SK-N-SH (cell line): ENCODE measurements around the gene KLK14. TPM values are rescaled to one million over a fixed set of nuclear protein-coding genes. Genes with fewer than 3 reads are reported as not detected.

Experiments used
- CTCF ChIA-PET: fragments of 300-600, 350-600 bp; formaldehyde crosslinking; extraction: SDS; loops from one replicate; lab custom pipeline; 2021; lab: Yijun Ruan, JAX
- POLR2A ChIA-PET: fragments of 350-600 bp; sonication (Branson Sonifier 250); formaldehyde crosslinking; extraction: SDS; loops from one replicate; lab custom pipeline; 2020; ENCODE audit warnings: antibody characterized with exemption, inconsistent platforms; lab: Yijun Ruan, JAX
- DNase-seq: peaks from one replicate; pipeline ENCODE4 v3.0.0; 2012
- H2AFZ ChIP-seq: fragments of 200-600 bp; sonication (generic); 2 replicates; pipeline ENCODE4 v1.8.1; 2016; ENCODE audit warnings: antibody characterized with exemption, mild to moderate bottlenecking, low read depth
- H3F3A ChIP-seq: fragments of 200-600 bp; sonication (generic); replicated peaks from 2 replicates; pipeline ENCODE3; 2016; ENCODE audit warnings: antibody characterized with exemption, mild to moderate bottlenecking; ENCODE audit not compliant: insufficient read depth
- H3K27ac ChIP-seq, 2 experiments: fragments of 200-500 bp in 1 of 2; fragments of 200-600 bp in 1 of 2; sonication (Bioruptor generic) in 1 of 2; sonication (generic), shearing (Covaris generic) in 1 of 2; 2 replicates each; pipeline versions ENCODE4 v1.5.1 to v1.6.1; 2014 to 2016; ENCODE audit warnings: low read depth in 2 of 2, inconsistent platforms in 1 of 2, low read length in 1 of 2, mild to moderate bottlenecking in 1 of 2, mixed read lengths in 1 of 2
- H3K27me3 ChIP-seq: fragments of 200-600 bp; sonication (generic), shearing (Covaris generic); 2 replicates; pipeline ENCODE4 v1.6.1; 2016; ENCODE audit warnings: mixed run types; ENCODE audit not compliant: insufficient read depth
- H3K36me3 ChIP-seq, 2 experiments: fragments of 200-500 bp in 1 of 2; fragments of 200-600 bp in 1 of 2; sonication (Bioruptor generic) in 1 of 2; sonication (generic) in 1 of 2; replicated peaks in 1 of 2; 2 replicates each; pipeline versions ENCODE3 to v1.5.1; 2014 to 2016; ENCODE audit warnings: low read length in 1 of 2, mild to moderate bottlenecking in 1 of 2; ENCODE audit not compliant: insufficient read depth in 2 of 2, control insufficient read depth in 1 of 2
- H3K4me1 ChIP-seq, 2 experiments: fragments of 200-500 bp in 1 of 2; fragments of 200-600 bp in 1 of 2; sonication (Bioruptor generic) in 1 of 2; sonication (generic), shearing (Covaris generic) in 1 of 2; 2 replicates each; pipeline versions ENCODE4 v1.5.1 to v1.6.1; 2014 to 2016; ENCODE audit warnings: low read depth in 1 of 2, low read length in 1 of 2, mixed run types in 1 of 2; ENCODE audit not compliant: insufficient read depth in 2 of 2, control insufficient read depth in 1 of 2
- H3K4me2 ChIP-seq: fragments of 200-600 bp; sonication (generic), shearing (Covaris generic); 2 replicates; pipeline ENCODE4 v1.6.1; 2017; ENCODE audit warnings: mixed run types
- H3K4me3 ChIP-seq, 2 experiments: fragments of 200-500 bp in 1 of 2; fragments of 200-600 bp in 1 of 2; sonication (Bioruptor generic) in 1 of 2; sonication (generic), shearing (Covaris generic) in 1 of 2; 2 replicates each; pipeline versions ENCODE4 v1.5.1 to v1.8.1; 2014 to 2016; ENCODE audit warnings: low read depth in 2 of 2, inconsistent platforms in 1 of 2, low read length in 1 of 2, mild to moderate bottlenecking in 1 of 2, mixed read lengths in 1 of 2, moderate library complexity in 1 of 2
- H3K79me2 ChIP-seq: fragments of 200-600 bp; sonication (generic); 2 replicates; pipeline ENCODE4 v1.8.1; 2017; ENCODE audit warnings: mild to moderate bottlenecking; ENCODE audit not compliant: insufficient read depth
- H3K9ac ChIP-seq: fragments of 200-600 bp; sonication (generic); 2 replicates; pipeline ENCODE4 v1.6.1; 2017; ENCODE audit warnings: mixed run types
- H3K9me2 ChIP-seq: fragments of 200-600 bp; sonication (generic); 2 replicates; pipeline ENCODE4 v1.6.1; 2017; ENCODE audit warnings: mixed run types
- H3K9me3 ChIP-seq: fragments of 200-600 bp; sonication (generic); 2 replicates; pipeline ENCODE4 v1.6.1; 2017; ENCODE audit warnings: mixed run types, mild to moderate bottlenecking, moderate library complexity
- H4K20me1 ChIP-seq: fragments of 200-600 bp; sonication (generic); 2 replicates; pipeline ENCODE4 v1.6.1; 2017; ENCODE audit warnings: mild to moderate bottlenecking, mixed run types; ENCODE audit not compliant: insufficient read depth
- CHD2 ChIP-seq: fragments of 150-350 bp; IDR thresholded peaks from 2 replicates; pipeline ENCODE4 v1.6.1; 2018; ENCODE audit warnings: low read length; ENCODE audit not compliant: partially characterized antibody
- EZH2phosphoT487 ChIP-seq: fragments of 200-600 bp; sonication (generic); IDR thresholded peaks from 2 replicates; pipeline ENCODE4 v1.6.1; 2017; ENCODE audit warnings: low read depth, mixed run types, mild to moderate bottlenecking, antibody characterized with exemption, moderate library complexity, borderline replicate concordance
- FOSL2 ChIP-seq: IDR thresholded peaks from 2 replicates; pipeline ENCODE4 v1.4.0; 2012; ENCODE audit warnings: low read depth, mild to moderate bottlenecking, moderate library complexity, borderline replicate concordance
- FOXJ3 ChIP-seq: sonication (generic); formaldehyde crosslinking; IDR thresholded peaks from 2 replicates; pipeline ENCODE4 v1.5.1; 2020; ENCODE audit warnings: mild to moderate bottlenecking, missing genetic modification reagents
- FOXM1 ChIP-seq: IDR thresholded peaks from 2 replicates; pipeline ENCODE4 v1.4.0; 2012; ENCODE audit warnings: low read depth, mild to moderate bottlenecking
- JUND ChIP-seq: IDR thresholded peaks from 2 replicates; pipeline ENCODE4 v1.4.0; 2012
- MEF2A ChIP-seq: IDR thresholded peaks from 2 replicates; pipeline ENCODE4 v1.4.0; 2012; ENCODE audit warnings: low read depth, borderline replicate concordance
- NFIC ChIP-seq: IDR thresholded peaks from 2 replicates; pipeline ENCODE4 v1.4.0; 2012; ENCODE audit warnings: borderline replicate concordance
- NRF1 ChIP-seq: IDR thresholded peaks from 2 replicates; pipeline ENCODE4 v1.6.1; 2012; ENCODE audit warnings: low read depth, mild to moderate bottlenecking, low read length
- RAD21 ChIP-seq: IDR thresholded peaks from 2 replicates; pipeline ENCODE4 v1.6.1; 2012; ENCODE audit warnings: mild to moderate bottlenecking, low read length
- SIN3A ChIP-seq: IDR thresholded peaks from 2 replicates; pipeline ENCODE4 v1.6.1; 2012; ENCODE audit warnings: low read depth, mild to moderate bottlenecking, low read length, moderate library complexity, borderline replicate concordance
- YY1 ChIP-seq: IDR thresholded peaks from 2 replicates; pipeline ENCODE4 v1.4.0; 2012; ENCODE audit warnings: low read depth, mild to moderate bottlenecking
- WGBS: methylation state at CpG from one replicate; pipeline ENCODE4 v1.1.6; 2017; ENCODE audit warnings: low lambda C conversion rate; 5-methylcytosine and 5-hydroxymethylcytosine counted together
- polyA plus RNA-seq, 3 experiments: library from polyadenylated mRNA; depleted of rRNA; stranded (reverse); fragments of >200 nt; gene quantifications; 2 replicates each; pipeline ENCODE4 v1.2.3, GENCODE V29; 2012
- TF ChIP-seq, protein P1 (sequence below): fragments of 150-350 bp; IDR thresholded peaks from 2 replicates; pipeline ENCODE4 v1.6.1; 2017; ENCODE audit warnings: antibody characterized with exemption, low read length, low read depth, borderline replicate concordance
- TF ChIP-seq, protein P2 (sequence below): fragments of 200-600 bp; sonication (generic); IDR thresholded peaks from 2 replicates; pipeline ENCODE4 v1.6.1; 2017; ENCODE audit warnings: antibody characterized with exemption, mild to moderate bottlenecking, moderate library complexity
- TF ChIP-seq, protein P3 (sequence below): IDR thresholded peaks from 2 replicates; pipeline ENCODE4; 2012
- TF ChIP-seq, protein P4 (sequence below): IDR thresholded peaks from 2 replicates; pipeline ENCODE4 v1.4.0; 2012; ENCODE audit warnings: low read depth

The KLK14 gene
- polyA plus RNA-seq, 1 of the 3 experiments (the other 2 are of a cell fraction), result 0.26 TPM

DNA sequence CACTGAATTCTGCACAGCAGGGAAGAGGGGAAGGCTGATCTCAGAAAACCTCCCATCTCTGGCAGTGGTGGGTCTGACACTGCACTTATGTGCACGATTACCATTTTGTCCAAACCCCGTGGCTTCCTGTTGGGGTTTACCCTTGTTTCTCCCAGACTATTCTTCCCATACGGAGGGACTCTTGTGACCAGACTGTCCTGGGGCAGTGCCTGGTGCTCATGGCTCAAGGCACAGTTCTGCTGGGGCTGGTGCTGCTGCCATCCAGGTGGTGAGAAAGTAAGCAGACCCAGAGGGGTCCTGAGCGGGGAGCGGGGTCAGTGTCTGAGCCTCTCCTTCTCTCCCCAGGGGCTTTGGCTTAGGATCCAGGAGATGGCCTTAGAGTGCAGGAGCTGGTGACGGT lies 36.9 kb upstream of the KLK14 start:
- H3K36me3 ChIP-seq, result no peaks in the 10 kb centered on the region
- H2AFZ ChIP-seq, result no peak overlapping the region
- H3K79me2 ChIP-seq, result no peaks in the 10 kb centered on the region
- POLR2A ChIA-PET, result no interaction called here
- CTCF ChIA-PET, result interaction anchor here (1.3 kb wide), 1 partner anchor 10 kb away, joined by 6 read pairs; no protein-coding TSS in a partner anchor
- H3K4me2 ChIP-seq, result no peak overlapping the region
- H4K20me1 ChIP-seq, result no peaks in the 10 kb centered on the region
- DNase-seq, result no peak
- H3K4me1 ChIP-seq, result no peaks in the 10 kb centered on the region
- TF ChIP-seq, protein P1, sequence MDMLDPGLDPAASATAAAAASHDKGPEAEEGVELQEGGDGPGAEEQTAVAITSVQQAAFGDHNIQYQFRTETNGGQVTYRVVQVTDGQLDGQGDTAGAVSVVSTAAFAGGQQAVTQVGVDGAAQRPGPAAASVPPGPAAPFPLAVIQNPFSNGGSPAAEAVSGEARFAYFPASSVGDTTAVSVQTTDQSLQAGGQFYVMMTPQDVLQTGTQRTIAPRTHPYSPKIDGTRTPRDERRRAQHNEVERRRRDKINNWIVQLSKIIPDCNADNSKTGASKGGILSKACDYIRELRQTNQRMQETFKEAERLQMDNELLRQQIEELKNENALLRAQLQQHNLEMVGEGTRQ, result no peak
- TF ChIP-seq FOSL2, result no peak
- TF ChIP-seq JUND, result no peak
- no peak for TF ChIP-seq EZH2phosphoT487
- TF ChIP-seq RAD21, result no peak
- no peak for TF ChIP-seq FOXM1
- TF ChIP-seq, protein P2, sequence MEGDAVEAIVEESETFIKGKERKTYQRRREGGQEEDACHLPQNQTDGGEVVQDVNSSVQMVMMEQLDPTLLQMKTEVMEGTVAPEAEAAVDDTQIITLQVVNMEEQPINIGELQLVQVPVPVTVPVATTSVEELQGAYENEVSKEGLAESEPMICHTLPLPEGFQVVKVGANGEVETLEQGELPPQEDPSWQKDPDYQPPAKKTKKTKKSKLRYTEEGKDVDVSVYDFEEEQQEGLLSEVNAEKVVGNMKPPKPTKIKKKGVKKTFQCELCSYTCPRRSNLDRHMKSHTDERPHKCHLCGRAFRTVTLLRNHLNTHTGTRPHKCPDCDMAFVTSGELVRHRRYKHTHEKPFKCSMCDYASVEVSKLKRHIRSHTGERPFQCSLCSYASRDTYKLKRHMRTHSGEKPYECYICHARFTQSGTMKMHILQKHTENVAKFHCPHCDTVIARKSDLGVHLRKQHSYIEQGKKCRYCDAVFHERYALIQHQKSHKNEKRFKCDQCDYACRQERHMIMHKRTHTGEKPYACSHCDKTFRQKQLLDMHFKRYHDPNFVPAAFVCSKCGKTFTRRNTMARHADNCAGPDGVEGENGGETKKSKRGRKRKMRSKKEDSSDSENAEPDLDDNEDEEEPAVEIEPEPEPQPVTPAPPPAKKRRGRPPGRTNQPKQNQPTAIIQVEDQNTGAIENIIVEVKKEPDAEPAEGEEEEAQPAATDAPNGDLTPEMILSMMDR, result no peak
- TF ChIP-seq CHD2, result no peak
- TF ChIP-seq NRF1, result no peak
- TF ChIP-seq, protein P3, sequence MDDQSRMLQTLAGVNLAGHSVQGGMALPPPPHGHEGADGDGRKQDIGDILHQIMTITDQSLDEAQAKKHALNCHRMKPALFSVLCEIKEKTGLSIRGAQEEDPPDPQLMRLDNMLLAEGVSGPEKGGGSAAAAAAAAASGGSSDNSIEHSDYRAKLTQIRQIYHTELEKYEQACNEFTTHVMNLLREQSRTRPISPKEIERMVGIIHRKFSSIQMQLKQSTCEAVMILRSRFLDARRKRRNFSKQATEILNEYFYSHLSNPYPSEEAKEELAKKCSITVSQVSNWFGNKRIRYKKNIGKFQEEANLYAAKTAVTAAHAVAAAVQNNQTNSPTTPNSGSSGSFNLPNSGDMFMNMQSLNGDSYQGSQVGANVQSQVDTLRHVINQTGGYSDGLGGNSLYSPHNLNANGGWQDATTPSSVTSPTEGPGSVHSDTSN, result no peak
- no peak for TF ChIP-seq YY1
- no peak for TF ChIP-seq SIN3A
- no peak for TF ChIP-seq NFIC
- TF ChIP-seq MEF2A, result no peak
- no peak for TF ChIP-seq FOXJ3 (CRISPR knock-in tag)
- TF ChIP-seq, protein P4, sequence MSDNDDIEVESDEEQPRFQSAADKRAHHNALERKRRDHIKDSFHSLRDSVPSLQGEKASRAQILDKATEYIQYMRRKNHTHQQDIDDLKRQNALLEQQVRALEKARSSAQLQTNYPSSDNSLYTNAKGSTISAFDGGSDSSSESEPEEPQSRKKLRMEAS, result no peak
- no peak overlapping the region for H3K27ac ChIP-seq
- H3K27me3 ChIP-seq, result peaks cover 62% of the 10 kb centered on the region
- no peaks in the 10 kb centered on the region for H3K9me2 ChIP-seq
- H3K4me3 ChIP-seq, result no peak overlapping the region
- no peak overlapping the region for H3K9ac ChIP-seq
- H3F3A ChIP-seq, result no peaks in the 10 kb centered on the region
- no peaks in the 10 kb centered on the region for H3K9me3 ChIP-seq
- 10% methylated on average over 4 of the region's 6 CpGs for WGBS
